AG09309 (cell line): ENCODE data around the gene APOM.

Experiments
- DNase-seq: peaks from one replicate; pipeline ENCODE4 v3.0.0-alpha.2; 2010; ENCODE audit warnings: low read depth
- H3K4me3 ChIP-seq: 2 replicates; pipeline ENCODE4 v1.5.1; 2011; ENCODE audit warnings: mild to moderate bottlenecking, low read depth, low read length, moderate library complexity; ENCODE audit not compliant: control insufficient read depth
- TF ChIP-seq, protein P1 (sequence below): IDR thresholded peaks from 2 replicates; pipeline ENCODE4 v1.5.1; 2011; ENCODE audit warnings: mild to moderate bottlenecking, low read depth, low read length, inconsistent platforms; ENCODE audit not compliant: insufficient read depth, control insufficient read depth; ENCODE audit errors: missing control alignments

APOM gene

DNA sequence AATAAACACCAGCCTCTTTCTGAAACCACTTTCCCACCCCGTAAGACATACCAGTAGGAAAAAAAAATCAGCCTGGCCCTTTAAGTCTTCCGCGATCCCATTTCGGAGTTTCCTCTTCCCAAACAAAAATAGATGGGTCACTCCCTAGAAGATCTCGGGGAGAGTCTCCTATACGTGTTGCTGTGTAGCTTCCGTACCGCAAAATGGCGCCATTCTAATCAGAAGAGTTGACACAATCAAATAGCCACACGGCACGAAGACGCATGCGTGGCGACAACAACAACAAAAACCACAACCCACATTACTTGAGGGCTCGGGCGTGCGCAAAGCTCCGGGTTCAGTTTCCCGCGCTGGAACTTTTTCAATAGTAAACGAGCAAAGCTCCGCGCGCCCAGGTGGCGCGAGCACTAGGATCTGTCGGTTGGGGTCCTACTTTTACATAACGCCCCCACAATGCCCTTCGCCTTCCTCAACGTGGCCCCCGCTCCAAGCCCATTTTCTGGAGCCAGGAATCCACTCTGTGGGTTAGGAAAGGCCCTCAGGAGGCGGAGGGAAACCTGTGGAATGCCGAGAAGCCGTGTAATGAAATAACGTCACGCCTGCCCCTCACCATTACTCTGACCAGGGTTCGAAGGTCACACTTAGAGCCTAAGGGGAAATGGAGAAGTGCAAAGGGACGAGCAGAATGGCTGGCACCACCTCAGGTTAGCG is 9.3 kb downstream of the APOM start, which contains the start of gene GPANK1:
GPANK1 (minus strand) TSS at position 208 of the 711 bp plus-strand sequence. CDS start 519 bp downstream, outside the sequence.
- H3K4me3 ChIP-seq: peak within 1 kb of the TSS; percentile 95
- TF ChIP-seq, protein P1, sequence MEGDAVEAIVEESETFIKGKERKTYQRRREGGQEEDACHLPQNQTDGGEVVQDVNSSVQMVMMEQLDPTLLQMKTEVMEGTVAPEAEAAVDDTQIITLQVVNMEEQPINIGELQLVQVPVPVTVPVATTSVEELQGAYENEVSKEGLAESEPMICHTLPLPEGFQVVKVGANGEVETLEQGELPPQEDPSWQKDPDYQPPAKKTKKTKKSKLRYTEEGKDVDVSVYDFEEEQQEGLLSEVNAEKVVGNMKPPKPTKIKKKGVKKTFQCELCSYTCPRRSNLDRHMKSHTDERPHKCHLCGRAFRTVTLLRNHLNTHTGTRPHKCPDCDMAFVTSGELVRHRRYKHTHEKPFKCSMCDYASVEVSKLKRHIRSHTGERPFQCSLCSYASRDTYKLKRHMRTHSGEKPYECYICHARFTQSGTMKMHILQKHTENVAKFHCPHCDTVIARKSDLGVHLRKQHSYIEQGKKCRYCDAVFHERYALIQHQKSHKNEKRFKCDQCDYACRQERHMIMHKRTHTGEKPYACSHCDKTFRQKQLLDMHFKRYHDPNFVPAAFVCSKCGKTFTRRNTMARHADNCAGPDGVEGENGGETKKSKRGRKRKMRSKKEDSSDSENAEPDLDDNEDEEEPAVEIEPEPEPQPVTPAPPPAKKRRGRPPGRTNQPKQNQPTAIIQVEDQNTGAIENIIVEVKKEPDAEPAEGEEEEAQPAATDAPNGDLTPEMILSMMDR: no peak
- peak; percentile 79 for DNase-seq

DNA sequence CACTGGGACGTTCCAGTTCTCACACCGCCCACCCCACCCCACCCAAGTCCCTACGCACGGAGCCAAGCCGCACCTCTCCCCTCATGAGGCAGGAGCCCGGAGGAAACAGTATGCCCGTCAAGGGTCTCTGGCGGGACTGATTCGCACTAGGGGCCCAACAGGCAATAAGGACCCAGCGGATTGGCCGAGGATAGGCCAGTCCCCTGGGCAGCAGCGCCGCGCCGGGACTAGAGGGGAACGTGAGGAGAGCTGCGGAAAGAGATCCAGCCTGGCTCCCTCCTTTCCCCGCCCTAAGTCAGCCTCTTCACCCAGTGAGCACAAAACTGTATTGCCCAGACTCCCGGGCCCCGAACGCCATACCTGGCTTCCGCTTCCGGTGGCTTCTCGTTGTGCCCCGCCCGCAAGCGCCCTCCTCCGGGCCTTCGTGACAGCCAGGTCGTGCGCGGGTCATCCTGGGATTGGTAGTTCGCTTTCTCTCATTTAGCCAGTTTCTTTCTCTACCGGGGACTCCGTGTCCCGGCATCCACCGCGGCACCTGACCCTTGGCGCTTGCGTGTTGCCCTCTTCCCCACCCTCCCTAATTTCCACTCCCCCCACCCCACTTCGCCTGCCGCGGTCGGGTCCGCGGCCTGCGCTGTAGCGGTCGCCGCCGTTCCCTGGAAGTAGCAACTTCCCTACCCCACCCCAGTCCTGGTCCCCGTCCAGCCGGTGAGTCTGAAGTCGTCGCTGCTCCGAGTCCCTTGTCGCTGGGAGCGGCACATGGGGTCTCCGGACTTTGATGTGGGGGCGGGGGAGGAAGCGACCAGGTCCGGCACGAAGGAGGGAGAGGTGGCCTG is 10.0 kb downstream of the APOM start, which contains the start of gene CSNK2B:
CSNK2B (plus strand) TSS at position 580 of the 836 bp plus-strand sequence. CDS start 752 bp downstream, outside the sequence.
- H3K4me3 ChIP-seq: peak within 1 kb of the TSS; percentile 95
- DNase-seq: peak; percentile 83
- TF ChIP-seq, protein P1: peak; percentile 4

DNA sequence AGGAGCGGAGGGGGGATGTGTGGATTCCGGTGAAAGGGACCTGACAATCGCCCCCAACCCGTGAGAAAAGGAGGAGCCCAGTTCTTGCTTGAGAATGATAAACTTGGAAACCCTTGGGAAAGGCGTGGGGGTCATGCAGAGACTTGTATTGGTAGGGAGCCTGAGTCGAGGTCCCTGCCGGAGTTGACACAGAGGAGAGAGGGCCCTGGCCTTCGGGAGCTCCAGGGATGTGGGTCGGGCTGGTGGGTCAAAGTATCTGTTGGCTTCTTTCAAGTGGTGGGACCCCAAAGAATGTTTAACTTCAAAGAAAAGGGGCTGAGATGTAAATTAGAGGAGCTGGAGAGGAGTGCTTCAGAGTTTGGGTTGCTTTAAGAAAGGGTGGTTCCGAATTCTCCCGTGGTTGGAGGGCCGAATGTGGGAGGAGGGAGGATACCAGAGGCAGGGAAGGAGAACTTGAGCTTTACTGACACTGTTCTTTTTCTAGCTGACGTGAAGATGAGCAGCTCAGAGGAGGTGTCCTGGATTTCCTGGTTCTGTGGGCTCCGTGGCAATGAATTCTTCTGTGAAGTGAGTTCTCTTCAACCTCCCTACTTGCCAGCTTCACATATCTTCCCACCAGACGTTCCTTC is 10.8 kb downstream of the APOM start:
- DNase-seq: no peak
- H3K4me3 ChIP-seq: peak overlapping the region; percentile 95
- TF ChIP-seq, protein P1: no peak

DNA sequence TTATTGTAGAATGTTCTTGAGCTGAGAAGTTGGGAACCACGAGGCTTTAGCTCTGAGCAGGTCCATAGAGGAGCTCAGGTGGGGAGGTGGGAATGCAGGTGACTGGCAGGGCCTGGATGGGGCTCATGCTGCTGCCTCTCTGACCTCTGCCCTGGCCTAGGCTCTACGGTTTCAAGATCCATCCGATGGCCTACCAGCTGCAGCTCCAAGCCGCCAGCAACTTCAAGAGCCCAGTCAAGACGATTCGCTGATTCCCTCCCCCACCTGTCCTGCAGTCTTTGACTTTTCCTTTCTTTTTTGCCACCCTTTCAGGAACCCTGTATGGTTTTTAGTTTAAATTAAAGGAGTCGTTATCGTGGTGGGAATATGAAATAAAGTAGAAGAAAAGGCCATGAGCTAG is 14.0 kb downstream of the APOM start, which contains the start of gene LY6G5B:
LY6G5B (plus strand) TSS at position 301 of the 400 bp plus-strand sequence. CDS start 975 bp downstream, outside the sequence.
- H3K4me3 ChIP-seq: no peak within 1 kb of the TSS
- DNase-seq: no peak
- TF ChIP-seq, protein P1: no peak

DNA sequence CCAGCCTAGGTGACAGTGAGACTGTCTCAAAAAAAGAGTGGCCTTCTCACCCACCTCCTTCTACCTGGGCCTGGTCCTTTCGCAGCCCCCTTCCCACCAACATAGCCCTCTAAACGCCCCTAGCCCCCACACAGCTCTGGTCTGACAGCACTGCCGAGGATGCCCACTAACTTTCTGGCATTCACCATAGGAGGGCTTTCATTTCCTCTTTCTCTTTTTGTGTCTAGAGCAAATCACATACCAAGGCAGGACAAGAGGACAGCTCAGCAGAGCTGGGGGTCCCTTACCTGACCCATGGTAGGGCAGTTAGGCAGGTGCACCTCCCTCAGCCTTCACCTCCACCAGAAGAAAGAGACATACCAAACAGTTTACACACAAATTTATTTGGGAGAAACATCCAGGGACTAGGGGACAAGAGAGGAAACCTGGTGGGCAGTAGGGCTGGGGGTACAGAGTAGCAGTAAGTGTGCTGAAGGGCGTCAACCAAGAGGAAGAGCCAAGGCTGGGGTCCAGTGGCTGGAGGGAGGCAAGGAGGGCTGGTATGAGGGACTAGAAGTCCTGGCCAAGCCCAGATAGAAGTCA is 20.7 kb downstream of the APOM start:
- no peak overlapping the region for H3K4me3 ChIP-seq
- TF ChIP-seq, protein P1: no peak
- no peak for DNase-seq

DNA sequence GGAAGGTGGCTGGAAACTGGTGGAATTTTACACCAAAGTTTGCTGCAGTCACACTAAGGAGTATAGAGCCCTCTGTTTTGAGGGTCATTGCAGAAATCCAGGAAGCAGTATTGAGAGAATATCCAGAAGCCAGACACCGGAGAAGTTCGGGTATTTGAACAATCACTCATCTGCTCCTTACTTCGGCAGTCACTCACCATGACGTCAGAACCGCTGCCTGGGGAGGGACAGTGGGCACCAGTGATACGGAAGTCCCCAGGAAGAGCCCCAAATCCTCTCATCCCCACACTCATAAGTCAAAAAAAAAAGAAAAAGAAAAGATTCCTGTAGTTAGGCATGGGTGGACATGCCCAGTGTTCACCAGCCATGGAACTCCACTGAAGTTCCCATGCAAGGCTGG is 21.2 kb downstream of the APOM start:
- no peak overlapping the region for H3K4me3 ChIP-seq
- TF ChIP-seq, protein P1: no peak
- no peak for DNase-seq
